ENCODE data around the gene TMPRSS11D. TPM values are rescaled to one million over a fixed set of nuclear protein-coding genes. Genes with fewer than 3 reads are reported as not detected.

The TMPRSS11D gene
- total RNA-seq, 1 donor from 2014 or later = not detected

DNA sequence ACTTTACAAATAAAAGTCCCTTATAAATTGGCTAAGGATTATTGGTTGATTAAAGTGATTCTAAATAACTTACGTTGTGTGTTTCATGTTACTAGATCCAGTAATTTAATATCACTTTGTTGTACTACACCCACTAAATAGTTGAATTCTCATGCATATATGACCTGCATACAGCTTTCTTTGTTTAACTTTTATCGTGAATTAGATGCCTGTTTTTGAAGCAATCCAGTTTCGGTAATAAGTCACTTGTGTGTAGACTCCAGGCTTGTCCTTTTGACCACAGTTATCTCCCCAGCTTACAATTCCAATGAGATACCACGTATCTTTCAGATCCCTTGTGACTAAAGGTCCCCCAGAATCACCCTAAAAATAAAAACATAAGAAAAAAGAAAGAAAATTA lies 27.3 kb upstream of the TMPRSS11D start:
- H3K27ac Mint-ChIP-seq (ENCODE audit: unreplicated experiment) = no peak overlapping the region
- H3K4me3 Mint-ChIP-seq (ENCODE audit: unreplicated experiment) = no peak overlapping the region
- DNase-seq (ENCODE audit: low read depth) = no peak
- Histone ChIP-seq H3K4me1 (ENCODE audit: insufficient read depth, low read length) (no peaks in the 10 kb centered on the region), H4K20me1 (ENCODE audit: insufficient read depth, low read length) (no peaks in the 10 kb centered on the region), H3K9me3 (ENCODE audit: insufficient read depth, low read depth, low read length) (no peaks in the 10 kb centered on the region), H2AFZ (ENCODE audit: low read depth, low read length) (no peak overlapping the region), H3K27ac (ENCODE audit: low read depth, low read length) (no peak overlapping the region), H3K79me2 (ENCODE audit: insufficient read depth, low read length) (no peaks in the 10 kb centered on the region), H3K4me3 (ENCODE audit: insufficient read depth, low read depth, low read length) (no peak overlapping the region), H3K9ac (ENCODE audit: low read length) (no peak overlapping the region), H3K27me3 (ENCODE audit: insufficient read depth, low read length) (no peaks in the 10 kb centered on the region), H3K4me2 (ENCODE audit: low read length) (no peak overlapping the region), H3K36me3 (ENCODE audit: insufficient read depth, low read length) (no peaks in the 10 kb centered on the region)
- H3K27me3 Mint-ChIP-seq (ENCODE audit: low read depth, unreplicated experiment) = no peaks in the 10 kb centered on the region
- no peak for TF ChIP-seq CTCF (IDR thresholded peaks at IDR 0.05; ENCODE audit: insufficient read depth, low read depth, low read length)
- no peak for TF ChIP-seq EZH2 (IDR thresholded peaks at IDR 0.05; ENCODE audit: insufficient read depth, low read length)
- H3K9me3 Mint-ChIP-seq (ENCODE audit: unreplicated experiment) = no peaks in the 10 kb centered on the region
- H3K36me3 Mint-ChIP-seq (ENCODE audit: low read depth, unreplicated experiment) = no peaks in the 10 kb centered on the region
- no peak for FAIRE-seq
- no peaks in the 10 kb centered on the region for H3K4me1 Mint-ChIP-seq (ENCODE audit: low read depth, unreplicated experiment)

- H3K9me3 ChIP-seq (ENCODE audit: insufficient read depth, low read depth, low read length) = no peaks in the 10 kb centered on the region
- no peak overlapping the region for H3K4me2 ChIP-seq (ENCODE audit: low read length)
- no peak overlapping the region for H3K27ac ChIP-seq (ENCODE audit: low read depth, low read length)
- FAIRE-seq (no peak), DNase-seq (ENCODE audit: low read depth) (no peak)
- Mint-ChIP-seq H3K27me3 (ENCODE audit: low read depth, unreplicated experiment) (no peaks in the 10 kb centered on the region), H3K27ac (ENCODE audit: unreplicated experiment) (no peak overlapping the region), H3K4me1 (ENCODE audit: low read depth, unreplicated experiment) (no peaks in the 10 kb centered on the region), H3K4me3 (ENCODE audit: unreplicated experiment) (no peak overlapping the region), H3K36me3 (ENCODE audit: low read depth, unreplicated experiment) (no peaks in the 10 kb centered on the region), H3K9me3 (ENCODE audit: unreplicated experiment) (no peaks in the 10 kb centered on the region)
- H3K27me3 ChIP-seq (ENCODE audit: insufficient read depth, low read length) = no peaks in the 10 kb centered on the region
- no peaks in the 10 kb centered on the region for H4K20me1 ChIP-seq (ENCODE audit: insufficient read depth, low read length)
- no peaks in the 10 kb centered on the region for H3K4me1 ChIP-seq (ENCODE audit: insufficient read depth, low read length)
- no peak overlapping the region for H3K4me3 ChIP-seq (ENCODE audit: insufficient read depth, low read depth, low read length)
- TF ChIP-seq EZH2 (IDR thresholded peaks at IDR 0.05; ENCODE audit: insufficient read depth, low read length) (no peak), CTCF (IDR thresholded peaks at IDR 0.05; ENCODE audit: insufficient read depth, low read depth, low read length) (no peak)
- H3K9ac ChIP-seq (ENCODE audit: low read length) = no peak overlapping the region
- no peaks in the 10 kb centered on the region for H3K36me3 ChIP-seq (ENCODE audit: insufficient read depth, low read length)
- no peak overlapping the region for H2AFZ ChIP-seq (ENCODE audit: low read depth, low read length)
- H3K79me2 ChIP-seq (ENCODE audit: insufficient read depth, low read length) = no peaks in the 10 kb centered on the region
Measured at GRCh38 chr4:67910585-67910905, 26.7 kb upstream of the TMPRSS11D start.

GRCh38 chr4:67909905-67910584 lies 26.2 kb upstream of the TMPRSS11D start:
- no peaks in the 10 kb centered on the region for H3K36me3 ChIP-seq (ENCODE audit: insufficient read depth, low read length)
- FAIRE-seq (no peak), DNase-seq (ENCODE audit: low read depth) (no peak)
- no peak overlapping the region for H2AFZ ChIP-seq (ENCODE audit: low read depth, low read length)
- H3K9ac ChIP-seq (ENCODE audit: low read length) = no peak overlapping the region
- TF ChIP-seq CTCF (IDR thresholded peaks at IDR 0.05; ENCODE audit: insufficient read depth, low read depth, low read length) = peak; percentile 64
- TF ChIP-seq EZH2 (IDR thresholded peaks at IDR 0.05; ENCODE audit: insufficient read depth, low read length) = no peak
- H3K4me3 ChIP-seq (ENCODE audit: insufficient read depth, low read depth, low read length) = no peak overlapping the region
- no peaks in the 10 kb centered on the region for H4K20me1 ChIP-seq (ENCODE audit: insufficient read depth, low read length)
- H3K27me3 Mint-ChIP-seq (ENCODE audit: low read depth, unreplicated experiment) = no peaks in the 10 kb centered on the region
- no peaks in the 10 kb centered on the region for H3K9me3 ChIP-seq (ENCODE audit: insufficient read depth, low read depth, low read length)
- no peak overlapping the region for H3K4me3 Mint-ChIP-seq (ENCODE audit: unreplicated experiment)
- H3K27me3 ChIP-seq (ENCODE audit: insufficient read depth, low read length) = no peaks in the 10 kb centered on the region
- no peaks in the 10 kb centered on the region for H3K4me1 ChIP-seq (ENCODE audit: insufficient read depth, low read length)
- no peak overlapping the region for H3K27ac ChIP-seq (ENCODE audit: low read depth, low read length)
- no peaks in the 10 kb centered on the region for H3K79me2 ChIP-seq (ENCODE audit: insufficient read depth, low read length)
- H3K9me3 Mint-ChIP-seq (ENCODE audit: unreplicated experiment) = no peaks in the 10 kb centered on the region
- H3K27ac Mint-ChIP-seq (ENCODE audit: unreplicated experiment) = no peak overlapping the region
- no peaks in the 10 kb centered on the region for H3K36me3 Mint-ChIP-seq (ENCODE audit: low read depth, unreplicated experiment)
- H3K4me1 Mint-ChIP-seq (ENCODE audit: low read depth, unreplicated experiment) = no peaks in the 10 kb centered on the region
- no peak overlapping the region for H3K4me2 ChIP-seq (ENCODE audit: low read length)
